Peyer's patch (tissue), 4 donors: Measurements from ENCODE around the gene RFC1. TPM values are rescaled to one million over a fixed set of nuclear protein-coding genes. Genes with fewer than 3 reads are reported as not detected.
"Not testable (repeated sequence)": the region's sequence is repeated elsewhere in the genome, so short reads cannot be mapped to it uniquely, and the experiment has no call there.

ENCODE experiments used
- DNase-seq, 3 donors: peaks; one replicate each; pipeline ENCODE4 v3.0.0-alpha.2; 2017 to 2019
- H3K27ac ChIP-seq, 4 donors: fragments of 200-600 bp; sonication (generic); one replicate each; pipeline ENCODE4 v1.5.1; 2016 to 2019
- H3K27me3 ChIP-seq, 2 donors: fragments of 200-600 bp; sonication (generic); one replicate each; pipeline ENCODE4 v1.5.1; 2019
- H3K36me3 ChIP-seq, 3 donors: fragments of 200-600 bp; sonication (generic); one replicate each; pipeline ENCODE4 v1.5.1; 2016 to 2019
- H3K4me1 ChIP-seq, 4 donors: fragments of 200-600 bp; sonication (generic); one replicate each; pipeline ENCODE4 v1.5.1; 2016 to 2019
- H3K4me3 ChIP-seq, 4 donors: fragments of 200-600 bp; sonication (generic); 1 replicate in 3 of 4; 2 replicates in 1 of 4; pipeline ENCODE4 v1.5.1; 2016 to 2019; ENCODE audit warnings: mild to moderate bottlenecking in 1 of 4
- H3K9me3 ChIP-seq, 4 donors: fragments of 200-600 bp; sonication (generic); one replicate each; pipeline ENCODE4 v1.5.1; 2016 to 2019; ENCODE audit warnings: mild to moderate bottlenecking in 1 of 4
- CTCF ChIP-seq, 6 experiments: fragments of 450-650 bp in 4 of 6; fragments of 200-600 bp in 2 of 6; sonication (generic) in 1 of 6; IDR thresholded peaks; one replicate each; pipeline ENCODE4 v1.5.1; 2017 to 2019; ENCODE audit warnings: antibody characterized with exemption in 6 of 6, mild to moderate bottlenecking in 3 of 6, moderate library complexity in 1 of 6
- POLR2A ChIP-seq, 2 donors: fragments of 450-650 bp; IDR thresholded peaks; one replicate each; pipeline ENCODE4 v1.5.1; 2017; ENCODE audit warnings: antibody characterized with exemption in 2 of 2, mild to moderate bottlenecking in 2 of 2, moderate library complexity in 2 of 2
- total RNA-seq, 4 donors: library from RNA; depleted of rRNA; stranded (reverse); fragments of >200 nt; gene quantifications; one replicate each; pipeline ENCODE4 v1.1.0, GENCODE V29; 2016

Gene RFC1
- total RNA-seq, 4 donors from 2014 or later: 15.0 to 49.5 (median 43.6) TPM

GRCh38 chr4:39278476-39278875 is 87.7 kb downstream of the RFC1 start:
- Histone ChIP-seq H3K27ac (no peak overlapping the region), H3K4me3 (no peak overlapping the region), H3K27me3 (no peaks in the 10 kb centered on the region), H3K36me3 (peaks cover 0 to 6% (median 0%) of the 10 kb centered on the region in 3 donors), H3K4me1 (no peaks in the 10 kb centered on the region), H3K9me3 (no peaks in the 10 kb centered on the region)
- no peak for DNase-seq
- TF ChIP-seq CTCF (IDR thresholded peaks at IDR 0.05) (no peak), POLR2A (IDR thresholded peaks at IDR 0.05) (no peak)

- DNase-seq: not testable (repeated sequence)
Observed at GRCh38 chr4:39277661-39278060, 88.5 kb downstream of the RFC1 start.

GRCh38 chr4:39274503-39274902 is 91.7 kb downstream of the RFC1 start:
- Histone ChIP-seq H3K4me1 (no peaks in the 10 kb centered on the region), H3K36me3 (peaks cover 0 to 12% (median 0%) of the 10 kb centered on the region in 3 donors), H3K27ac (no peak overlapping the region), H3K4me3 (no peak overlapping the region), H3K9me3 (no peaks in the 10 kb centered on the region), H3K27me3 (no peaks in the 10 kb centered on the region)
- no peak for DNase-seq
- no peak for TF ChIP-seq CTCF (IDR thresholded peaks at IDR 0.05)
- no peak for TF ChIP-seq POLR2A (IDR thresholded peaks at IDR 0.05)

More at GRCh38 chr4:39277661-39278060, 88.5 kb downstream of the RFC1 start:
- not testable (repeated sequence) for H3K9me3 ChIP-seq, H3K27me3 ChIP-seq, H3K4me1 ChIP-seq, H3K27ac ChIP-seq, H3K4me3 ChIP-seq
- peaks cover 0 to 12% (median 0%) of the 10 kb centered on the region in 3 donors for H3K36me3 ChIP-seq

- H3K27ac ChIP-seq: no peak overlapping the region
- TF ChIP-seq POLR2A (IDR thresholded peaks at IDR 0.05): no peak
- TF ChIP-seq CTCF (IDR thresholded peaks at IDR 0.05): no peak
- no peak for DNase-seq
- peaks cover 0 to 5% (median 0%) of the 10 kb centered on the region in 3 donors for H3K36me3 ChIP-seq
- no peaks in the 10 kb centered on the region for H3K4me1 ChIP-seq
- H3K9me3 ChIP-seq: no peaks in the 10 kb centered on the region
- no peaks in the 10 kb centered on the region for H3K27me3 ChIP-seq
- H3K4me3 ChIP-seq: no peak overlapping the region
Observed at GRCh38 chr4:39263895-39264294, 102.3 kb downstream of the RFC1 start.

GRCh38 chr4:39259571-39260330 is 106.4 kb downstream of the RFC1 start:
- no peaks in the 10 kb centered on the region for H3K4me1 ChIP-seq
- no peak for TF ChIP-seq CTCF (IDR thresholded peaks at IDR 0.05)
- no peak for TF ChIP-seq POLR2A (IDR thresholded peaks at IDR 0.05)
- no peak overlapping the region for H3K4me3 ChIP-seq
- H3K9me3 ChIP-seq: no peaks in the 10 kb centered on the region
- no peak overlapping the region for H3K27ac ChIP-seq
- DNase-seq: no peak
- no peaks in the 10 kb centered on the region for H3K27me3 ChIP-seq
- peaks cover 0 to 5% (median 0%) of the 10 kb centered on the region in 3 donors for H3K36me3 ChIP-seq

- TF ChIP-seq POLR2A (IDR thresholded peaks at IDR 0.05): no peak
- TF ChIP-seq CTCF (IDR thresholded peaks at IDR 0.05): no peak
- Histone ChIP-seq H3K4me1 (no peaks in the 10 kb centered on the region), H3K36me3 (peaks cover 0 to 5% (median 0%) of the 10 kb centered on the region in 3 donors), H3K27me3 (no peaks in the 10 kb centered on the region), H3K27ac (no peak overlapping the region), H3K9me3 (no peaks in the 10 kb centered on the region), H3K4me3 (no peak overlapping the region)
- no peak for DNase-seq
Observed at GRCh38 chr4:39256436-39256835, 109.7 kb downstream of the RFC1 start.
